Chondrocyte (in vitro differentiated cells): ENCODE data around the gene FAM241B. TPM values are rescaled to one million over a fixed set of nuclear protein-coding genes. Genes with fewer than 3 reads are reported as not detected.

ENCODE experiments used
- DNase-seq: peaks from one replicate; pipeline ENCODE4 v3.0.0; 2021; ENCODE audit warnings: mixed read lengths, low spot score
- H3K27ac Mint-ChIP-seq: one replicate; pipeline ENCODE4 v1.8.0; 2021; ENCODE audit warnings: mild to moderate bottlenecking, moderate library complexity, mixed read lengths; ENCODE audit not compliant: unreplicated experiment
- H3K27me3 Mint-ChIP-seq: 2 replicates; pipeline ENCODE4 v1.8.0; 2021; ENCODE audit warnings: low read depth, mixed read lengths
- H3K36me3 Mint-ChIP-seq: 2 replicates; pipeline ENCODE4 v1.8.0; 2021; ENCODE audit warnings: low read depth, mixed read lengths
- H3K4me1 Mint-ChIP-seq: 2 replicates; pipeline ENCODE4 v1.8.0; 2021; ENCODE audit warnings: low read depth, mild to moderate bottlenecking, mixed read lengths
- H3K4me3 Mint-ChIP-seq: one replicate; pipeline ENCODE4 v1.8.0; 2021; ENCODE audit warnings: mild to moderate bottlenecking, moderate library complexity, mixed read lengths; ENCODE audit not compliant: unreplicated experiment
- H3K9me3 Mint-ChIP-seq: 2 replicates; pipeline ENCODE4 v1.8.0; 2021; ENCODE audit warnings: low read depth, mixed read lengths
- CTCF ChIP-seq: fragments of 200-600 bp; sonication (generic); IDR thresholded peaks from 2 replicates; pipeline ENCODE4 v1.5.0; 2021; ENCODE audit warnings: antibody characterized with exemption, mild to moderate bottlenecking, moderate library complexity
- total RNA-seq: library from RNA; stranded (reverse); gene quantifications from 3 replicates; pipeline ENCODE4 v1.2.1, GENCODE V29; 2021

Gene FAM241B
- total RNA-seq, 1 donor from 2014 or later: 9.7 TPM

- Mint-ChIP-seq H3K4me3 (no peak overlapping the region), H3K27me3 (peaks cover 3% of the 10 kb centered on the region), H3K4me1 (peaks cover 18% of the 10 kb centered on the region), H3K9me3 (no peaks in the 10 kb centered on the region), H3K36me3 (no peaks in the 10 kb centered on the region), H3K27ac (no peak overlapping the region)
- no peak for TF ChIP-seq CTCF
- DNase-seq: peak; percentile 28
Observed at GRCh38 chr10:69679736-69680135, 49.7 kb downstream of the FAM241B start.

GRCh38 chr10:69680610-69681009, 50.6 kb downstream of the FAM241B start:
- no peaks in the 10 kb centered on the region for H3K36me3 Mint-ChIP-seq
- H3K27me3 Mint-ChIP-seq: peaks cover 3% of the 10 kb centered on the region
- TF ChIP-seq CTCF: no peak
- H3K27ac Mint-ChIP-seq: no peak overlapping the region
- DNase-seq: no peak
- no peak overlapping the region for H3K4me3 Mint-ChIP-seq
- H3K4me1 Mint-ChIP-seq: peaks cover 27% of the 10 kb centered on the region
- no peaks in the 10 kb centered on the region for H3K9me3 Mint-ChIP-seq

GRCh38 chr10:69681436-69681835, 51.4 kb downstream of the FAM241B start:
- H3K27me3 Mint-ChIP-seq: peaks cover 3% of the 10 kb centered on the region

GRCh38 chr10:69682955-69683474, 53.0 kb downstream of the FAM241B start:
- H3K4me3 Mint-ChIP-seq: no peak overlapping the region
- no peak for DNase-seq
- H3K27me3 Mint-ChIP-seq: peaks cover 3% of the 10 kb centered on the region
- H3K36me3 Mint-ChIP-seq: no peaks in the 10 kb centered on the region
- TF ChIP-seq CTCF: no peak
- peak overlapping the region; percentile 9 for H3K27ac Mint-ChIP-seq
- H3K4me1 Mint-ChIP-seq: peaks cover 46% of the 10 kb centered on the region
- H3K9me3 Mint-ChIP-seq: no peaks in the 10 kb centered on the region

More at GRCh38 chr10:69681436-69681835, 51.4 kb downstream of the FAM241B start:
- DNase-seq: peak; percentile 75
- H3K4me3 Mint-ChIP-seq: no peak overlapping the region
- H3K27ac Mint-ChIP-seq: no peak overlapping the region
- no peak for TF ChIP-seq CTCF
- H3K9me3 Mint-ChIP-seq: no peaks in the 10 kb centered on the region
- peaks cover 35% of the 10 kb centered on the region for H3K4me1 Mint-ChIP-seq
- H3K36me3 Mint-ChIP-seq: no peaks in the 10 kb centered on the region

Other genes with a start within 250 kb of the FAM241B start
- gene TACR2, start 213.3 kb upstream of the FAM241B start, total RNA-seq: not detected in 3 replicates
- gene TSPAN15, start 178.8 kb upstream of the FAM241B start, total RNA-seq: 1.7 to 11.1 TPM (median 8.9 TPM) in 3 replicates
- not detected in 3 replicates for gene NEUROG3, start 56.8 kb upstream of the FAM241B start, total RNA-seq
- gene COL13A1, start 171.7 kb downstream of the FAM241B start, total RNA-seq: 25.6 to 52.1 TPM (median 27.5 TPM) in 3 replicates